ENCODE measurements around the gene ACTN2.

The ACTN2 gene

DNA sequence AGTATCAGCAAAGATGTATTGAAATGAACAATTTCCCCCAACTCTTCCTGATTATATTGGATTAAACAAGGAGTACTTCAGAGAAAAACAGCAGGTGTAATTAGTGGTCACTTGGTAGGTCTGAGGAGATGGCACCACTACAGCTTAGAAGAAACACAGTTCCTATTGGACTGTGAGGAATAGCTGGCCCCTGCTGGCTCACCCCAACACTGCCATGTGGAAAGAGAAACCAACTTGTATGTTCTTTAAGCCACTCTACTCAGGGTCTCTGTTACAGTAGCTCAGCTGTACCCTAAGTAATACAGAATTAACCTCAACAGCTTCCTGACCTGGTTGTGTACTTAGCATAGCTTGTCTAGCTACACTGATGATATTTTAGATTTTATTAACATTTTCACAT is 82.3 kb downstream of the ACTN2 start:
- Histone ChIP-seq H3K4ac (ENCODE audit: low read depth in 1 of 2, low read length in 2 of 2) (no peak overlapping the region), H2AFZ (ENCODE audit: low read depth, low read length) (no peak overlapping the region), H3K18ac (ENCODE audit: low read depth in 1 of 2, low read length in 2 of 2) (no peak overlapping the region), H3K27ac (ENCODE audit: low read length, poor library complexity, severe bottlenecking) (no peak overlapping the region), H2AK5ac (ENCODE audit: low read length, severe bottlenecking) (no peak overlapping the region), H2BK12ac (ENCODE audit: low read length in 2 of 2) (no peak overlapping the region), H2BK5ac (ENCODE audit: low read depth, low read length, poor library complexity, severe bottlenecking) (no peak overlapping the region), H3K14ac (ENCODE audit: low read length in 2 of 2) (no peak overlapping the region), H2BK15ac (ENCODE audit: low read depth, poor library complexity, severe bottlenecking) (no peak overlapping the region), H3K9me3 (ENCODE audit: control insufficient read depth, low read length) (no peaks in the 10 kb centered on the region), H3K27me3 (ENCODE audit: control insufficient read depth in 1 of 2, insufficient read depth in 1 of 2, low read length in 2 of 2) (peaks cover 0 to 4% of the 10 kb centered on the region in 2 experiments), H2BK120ac (ENCODE audit: low read depth, low read length) (no peak overlapping the region), H4K91ac (ENCODE audit: low read length) (no peak overlapping the region), H3K9ac (ENCODE audit: low read length) (no peak overlapping the region), H3K4me1 (ENCODE audit: control insufficient read depth, insufficient read depth, low read depth, low read length) (no peaks in the 10 kb centered on the region), H3K79me1 (replicated peaks; ENCODE audit: low read length, poor library complexity, severe bottlenecking) (no peaks in the 10 kb centered on the region), H4K8ac (ENCODE audit: low read length) (no peak overlapping the region), H3K4me3 (ENCODE audit: insufficient read depth in 1 of 2, low read depth in 1 of 2, low read length in 2 of 2) (no peak overlapping the region), H3K4me2 (ENCODE audit: low read length, poor library complexity, severe bottlenecking) (no peak overlapping the region), H3K23ac (ENCODE audit: low read length in 2 of 2) (no peak overlapping the region), H3K36me3 (ENCODE audit: control insufficient read depth in 1 of 2, insufficient read depth in 2 of 2, low read depth in 1 of 2, low read length in 2 of 2) (no peaks in the 10 kb centered on the region)
- no peak for DNase-seq

DNA sequence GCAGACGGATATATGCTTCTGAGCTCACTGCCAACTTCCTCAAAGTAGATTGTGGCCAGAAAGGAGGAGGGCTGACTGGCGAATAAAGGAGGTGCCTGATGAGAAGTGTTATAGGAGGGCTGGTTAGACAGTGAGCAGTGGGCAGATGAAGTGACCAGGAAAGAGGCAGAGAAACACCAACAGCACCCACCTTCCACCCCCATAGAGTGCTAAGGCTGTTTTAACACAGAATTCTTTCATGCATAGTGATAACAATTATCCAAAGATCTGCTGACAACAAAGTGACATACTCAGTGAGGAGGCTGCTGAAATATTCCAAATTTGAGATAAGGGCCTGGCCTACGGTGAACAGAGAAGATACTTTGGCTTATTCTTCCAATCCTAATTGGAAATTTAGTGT is 87.6 kb downstream of the ACTN2 start:
- Histone ChIP-seq H3K79me1 (replicated peaks; ENCODE audit: low read length, poor library complexity, severe bottlenecking) (no peaks in the 10 kb centered on the region), H3K27me3 (ENCODE audit: control insufficient read depth in 1 of 2, insufficient read depth in 1 of 2, low read length in 2 of 2) (peaks cover 0 to 2% of the 10 kb centered on the region in 2 experiments), H3K27ac (ENCODE audit: low read length, poor library complexity, severe bottlenecking) (no peak overlapping the region), H2BK12ac (ENCODE audit: low read length in 2 of 2) (no peak overlapping the region), H3K9me3 (ENCODE audit: control insufficient read depth, low read length) (peaks cover 5% of the 10 kb centered on the region), H3K4me2 (ENCODE audit: low read length, poor library complexity, severe bottlenecking) (no peak overlapping the region), H4K91ac (ENCODE audit: low read length) (no peak overlapping the region), H2AK5ac (ENCODE audit: low read length, severe bottlenecking) (no peak overlapping the region), H3K4ac (ENCODE audit: low read depth in 1 of 2, low read length in 2 of 2) (no peak overlapping the region), H3K9ac (ENCODE audit: low read length) (no peak overlapping the region), H3K14ac (ENCODE audit: low read length in 2 of 2) (no peak overlapping the region), H2AFZ (ENCODE audit: low read depth, low read length) (no peak overlapping the region), H2BK5ac (ENCODE audit: low read depth, low read length, poor library complexity, severe bottlenecking) (no peak overlapping the region), H2BK15ac (ENCODE audit: low read depth, poor library complexity, severe bottlenecking) (no peak overlapping the region), H3K36me3 (ENCODE audit: control insufficient read depth in 1 of 2, insufficient read depth in 2 of 2, low read depth in 1 of 2, low read length in 2 of 2) (no peaks in the 10 kb centered on the region), H2BK120ac (ENCODE audit: low read depth, low read length) (no peak overlapping the region), H3K23ac (ENCODE audit: low read length in 2 of 2) (no peak overlapping the region), H3K18ac (ENCODE audit: low read depth in 1 of 2, low read length in 2 of 2) (no peak overlapping the region), H4K8ac (ENCODE audit: low read length) (no peak overlapping the region), H3K4me3 (ENCODE audit: insufficient read depth in 1 of 2, low read depth in 1 of 2, low read length in 2 of 2) (no peak overlapping the region), H3K4me1 (ENCODE audit: control insufficient read depth, insufficient read depth, low read depth, low read length) (no peaks in the 10 kb centered on the region)
- WGBS, result 86% methylated on average over 2 of the region's 3 CpGs
- DNase-seq, result no peak

DNA sequence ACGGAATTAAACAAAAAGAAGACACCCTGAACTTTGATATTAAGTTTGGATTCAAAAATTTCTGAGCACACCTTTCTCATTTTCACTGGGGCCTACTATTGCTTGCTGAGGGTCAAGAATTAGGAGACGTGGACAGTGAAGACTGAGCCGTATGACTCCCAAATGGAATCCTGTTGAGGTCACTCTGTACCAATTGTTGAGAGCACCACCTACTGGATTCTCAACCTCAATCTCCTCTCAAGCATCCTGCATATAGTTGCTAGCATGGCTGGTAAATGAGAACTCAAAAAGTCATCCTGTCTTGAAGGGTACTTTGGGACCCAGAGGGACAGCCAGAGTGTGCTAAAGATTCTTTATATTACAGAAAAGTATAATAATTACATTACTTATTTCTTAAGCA is 88.6 kb downstream of the ACTN2 start:
- Histone ChIP-seq H3K4me2 (ENCODE audit: low read length, poor library complexity, severe bottlenecking) (no peak overlapping the region), H3K4ac (ENCODE audit: low read depth in 1 of 2, low read length in 2 of 2) (no peak overlapping the region), H2AFZ (ENCODE audit: low read depth, low read length) (no peak overlapping the region), H3K4me3 (ENCODE audit: insufficient read depth in 1 of 2, low read depth in 1 of 2, low read length in 2 of 2) (no peak overlapping the region), H3K79me1 (replicated peaks; ENCODE audit: low read length, poor library complexity, severe bottlenecking) (no peaks in the 10 kb centered on the region), H3K27me3 (ENCODE audit: control insufficient read depth in 1 of 2, insufficient read depth in 1 of 2, low read length in 2 of 2) (no peaks in the 10 kb centered on the region), H3K36me3 (ENCODE audit: control insufficient read depth in 1 of 2, insufficient read depth in 2 of 2, low read depth in 1 of 2, low read length in 2 of 2) (no peaks in the 10 kb centered on the region), H3K4me1 (ENCODE audit: control insufficient read depth, insufficient read depth, low read depth, low read length) (no peaks in the 10 kb centered on the region), H3K27ac (ENCODE audit: low read length, poor library complexity, severe bottlenecking) (no peak overlapping the region), H3K9me3 (ENCODE audit: control insufficient read depth, low read length) (peaks cover 15% of the 10 kb centered on the region), H2BK15ac (ENCODE audit: low read depth, poor library complexity, severe bottlenecking) (no peak overlapping the region), H4K91ac (ENCODE audit: low read length) (no peak overlapping the region), H3K14ac (ENCODE audit: low read length in 2 of 2) (no peak overlapping the region), H3K18ac (ENCODE audit: low read depth in 1 of 2, low read length in 2 of 2) (no peak overlapping the region), H2AK5ac (ENCODE audit: low read length, severe bottlenecking) (no peak overlapping the region), H2BK5ac (ENCODE audit: low read depth, low read length, poor library complexity, severe bottlenecking) (no peak overlapping the region), H3K9ac (ENCODE audit: low read length) (no peak overlapping the region), H4K8ac (ENCODE audit: low read length) (no peak overlapping the region), H2BK12ac (ENCODE audit: low read length in 2 of 2) (no peak overlapping the region), H3K23ac (ENCODE audit: low read length in 2 of 2) (no peak overlapping the region), H2BK120ac (ENCODE audit: low read depth, low read length) (no peak overlapping the region)
- 50% methylated on average over 3 of the region's 3 CpGs for WGBS
- DNase-seq, result peak; percentile 22

DNA sequence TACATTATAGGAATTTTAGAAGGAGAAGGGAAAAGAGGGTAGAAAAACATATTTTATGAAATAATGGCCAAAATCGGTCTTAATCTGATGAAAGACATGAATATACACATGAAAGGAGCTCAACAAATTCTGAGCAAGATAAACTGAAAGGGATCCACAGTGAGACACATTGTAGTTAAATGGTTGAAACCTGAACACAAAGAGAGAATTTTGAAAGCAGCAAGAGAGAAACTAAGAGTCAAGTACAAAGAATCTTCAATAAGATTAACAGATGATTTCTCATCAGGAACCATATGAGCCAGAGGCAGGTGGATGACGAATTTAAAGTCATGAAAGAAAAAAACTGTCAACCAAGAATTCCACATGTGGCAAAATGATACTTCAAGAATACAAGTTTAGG is 93.0 kb downstream of the ACTN2 start:
- H3K9ac ChIP-seq (ENCODE audit: low read length), result no peak overlapping the region
- H3K4me1 ChIP-seq (ENCODE audit: control insufficient read depth, insufficient read depth, low read depth, low read length), result no peaks in the 10 kb centered on the region
- no peak overlapping the region for H3K14ac ChIP-seq (ENCODE audit: low read length in 2 of 2)
- H2AFZ ChIP-seq (ENCODE audit: low read depth, low read length), result no peak overlapping the region
- no peak overlapping the region for H2BK5ac ChIP-seq (ENCODE audit: low read depth, low read length, poor library complexity, severe bottlenecking)
- H3K4me3 ChIP-seq (ENCODE audit: insufficient read depth in 1 of 2, low read depth in 1 of 2, low read length in 2 of 2), result no peak overlapping the region
- no peak overlapping the region for H2BK15ac ChIP-seq (ENCODE audit: low read depth, poor library complexity, severe bottlenecking)
- H3K36me3 ChIP-seq (ENCODE audit: control insufficient read depth in 1 of 2, insufficient read depth in 2 of 2, low read depth in 1 of 2, low read length in 2 of 2), result no peaks in the 10 kb centered on the region
- no peak overlapping the region for H4K91ac ChIP-seq (ENCODE audit: low read length)
- DNase-seq, result no peak
- H3K18ac ChIP-seq (ENCODE audit: low read depth in 1 of 2, low read length in 2 of 2), result no peak overlapping the region
- H2BK12ac ChIP-seq (ENCODE audit: low read length in 2 of 2), result no peak overlapping the region
- H3K4me2 ChIP-seq (ENCODE audit: low read length, poor library complexity, severe bottlenecking), result no peak overlapping the region
- no peak overlapping the region for H3K27ac ChIP-seq (ENCODE audit: low read length, poor library complexity, severe bottlenecking)
- H3K4ac ChIP-seq (ENCODE audit: low read depth in 1 of 2, low read length in 2 of 2), result no peak overlapping the region
- no peak overlapping the region for H2BK120ac ChIP-seq (ENCODE audit: low read depth, low read length)
- peaks cover 21% of the 10 kb centered on the region for H3K9me3 ChIP-seq (ENCODE audit: control insufficient read depth, low read length)
- no peak overlapping the region for H4K8ac ChIP-seq (ENCODE audit: low read length)
- no peaks in the 10 kb centered on the region for H3K27me3 ChIP-seq (ENCODE audit: control insufficient read depth in 1 of 2, insufficient read depth in 1 of 2, low read length in 2 of 2)
- H2AK5ac ChIP-seq (ENCODE audit: low read length, severe bottlenecking), result no peak overlapping the region
- no peak overlapping the region for H3K23ac ChIP-seq (ENCODE audit: low read length in 2 of 2)
- 73% methylated on average over 2 of the region's 2 CpGs for WGBS
- H3K79me1 ChIP-seq (replicated peaks; ENCODE audit: low read length, poor library complexity, severe bottlenecking), result no peaks in the 10 kb centered on the region

Measured in mesenchymal stem cell (in vitro differentiated cells and primary cell).